OCI-LY1 (cell line): ENCODE data around the gene CCDC192.

Source experiments
- H2AFZ ChIP-seq: fragments of 200-600 bp; sonication (generic), shearing (Covaris generic); 2 replicates; pipeline ENCODE4 v1.6.0; 2014; ENCODE audit warnings: antibody characterized with exemption, mild to moderate bottlenecking, low read length
- H3F3A ChIP-seq: fragments of 200-600 bp; sonication (generic), shearing (Covaris generic); 2 replicates; pipeline ENCODE4 v1.6.0; 2014; ENCODE audit warnings: mild to moderate bottlenecking, antibody characterized with exemption, low read length, moderate library complexity; ENCODE audit not compliant: insufficient read depth
- H3K27ac ChIP-seq: fragments of 200-600 bp; sonication (generic); 2 replicates; pipeline ENCODE4 v1.5.1; 2014; ENCODE audit warnings: low read length, mixed run types, mild to moderate bottlenecking, low read depth; ENCODE audit not compliant: poor library complexity, severe bottlenecking
- H3K27me3 ChIP-seq: fragments of 200-600 bp; sonication (generic); 2 replicates; pipeline ENCODE4 v1.6.0; 2014; ENCODE audit warnings: antibody characterized with exemption, mild to moderate bottlenecking, low read length, moderate library complexity; ENCODE audit not compliant: insufficient read depth
- H3K36me3 ChIP-seq: fragments of 200-600 bp; sonication (generic); 2 replicates; pipeline ENCODE4 v1.6.1; 2014; ENCODE audit warnings: mild to moderate bottlenecking, antibody characterized with exemption, low read length, moderate library complexity, mixed read lengths; ENCODE audit not compliant: insufficient read depth
- H3K4me1 ChIP-seq: fragments of 200-600 bp; sonication (generic); 2 replicates; pipeline ENCODE4 v1.5.1; 2014; ENCODE audit warnings: mild to moderate bottlenecking, low read length, moderate library complexity; ENCODE audit not compliant: insufficient read depth, severe bottlenecking
- H3K4me2 ChIP-seq: fragments of 200-600 bp; sonication (generic), shearing (Covaris generic); 2 replicates; pipeline ENCODE4 v1.6.1; 2014; ENCODE audit warnings: low read length
- H3K4me3 ChIP-seq: fragments of 200-600 bp; sonication (generic); 2 replicates; pipeline ENCODE4 v1.5.1; 2014; ENCODE audit warnings: low read length, low read depth, mild to moderate bottlenecking, mixed read lengths; ENCODE audit not compliant: poor library complexity, severe bottlenecking
- H3K79me2 ChIP-seq: fragments of 200-600 bp; shearing (Covaris generic); 2 replicates; pipeline ENCODE4 v1.6.1; 2016; ENCODE audit warnings: mixed run types, low read length, mixed read lengths; ENCODE audit not compliant: insufficient read depth
- H3K9ac ChIP-seq: fragments of 200-600 bp; sonication (generic), shearing (Covaris generic); 2 replicates; pipeline ENCODE4 v1.6.1; 2014; ENCODE audit warnings: mild to moderate bottlenecking, low read length, mixed read lengths
- H3K9me2 ChIP-seq: fragments of 200-600 bp; sonication (generic), shearing (Covaris generic); 2 replicates; pipeline ENCODE4 v1.6.1; 2014; ENCODE audit warnings: low read depth, mild to moderate bottlenecking, low read length, mixed read lengths
- H3K9me3 ChIP-seq: fragments of 200-600 bp; shearing (Covaris generic); 2 replicates; pipeline ENCODE4 v1.6.1; 2014; ENCODE audit warnings: low read length, mixed read lengths
- H4K20me1 ChIP-seq: fragments of 200-600 bp; sonication (generic), shearing (Covaris generic); 2 replicates; pipeline ENCODE4 v1.6.0; 2016; ENCODE audit warnings: mild to moderate bottlenecking, low read length; ENCODE audit not compliant: insufficient read depth
- CTCF ChIP-seq: fragments of 200-600 bp; sonication (generic), shearing (Covaris generic); IDR thresholded peaks from 2 replicates; pipeline ENCODE4 v1.5.1; 2017; ENCODE audit warnings: mild to moderate bottlenecking, antibody characterized with exemption, low read length, moderate library complexity, mixed read lengths
- EZH2 ChIP-seq: fragments of 200-600 bp; sonication (generic), shearing (Covaris generic); IDR thresholded peaks from 2 replicates; pipeline ENCODE4 v1.8.0; 2017; ENCODE audit warnings: borderline replicate concordance, mixed run types, mild to moderate bottlenecking, antibody characterized with exemption, low read length, moderate library complexity, mixed read lengths

The CCDC192 gene

GRCh38 chr5:127975961-127976360 lies 272.8 kb downstream of the CCDC192 start:
- H3K36me3 ChIP-seq, result no peaks in the 10 kb centered on the region
- H2AFZ ChIP-seq, result no peak overlapping the region
- H3K9me2 ChIP-seq, result no peaks in the 10 kb centered on the region
- H3K79me2 ChIP-seq, result no peaks in the 10 kb centered on the region
- H3F3A ChIP-seq, result no peaks in the 10 kb centered on the region
- peaks cover 8% of the 10 kb centered on the region for H3K4me1 ChIP-seq
- no peaks in the 10 kb centered on the region for H4K20me1 ChIP-seq
- TF ChIP-seq EZH2 (no peak), CTCF (peak; percentile 28; the same call in 1 of the 2 replicates)
- H3K4me3 ChIP-seq, result peak overlapping the region; percentile 38
- H3K27me3 ChIP-seq, result no peaks in the 10 kb centered on the region
- peak overlapping the region; percentile 42; the same call in 1 of the 2 replicates for H3K4me2 ChIP-seq
- H3K9me3 ChIP-seq, result no peaks in the 10 kb centered on the region
- H3K27ac ChIP-seq, result no peak overlapping the region
- no peak overlapping the region for H3K9ac ChIP-seq

DNA sequence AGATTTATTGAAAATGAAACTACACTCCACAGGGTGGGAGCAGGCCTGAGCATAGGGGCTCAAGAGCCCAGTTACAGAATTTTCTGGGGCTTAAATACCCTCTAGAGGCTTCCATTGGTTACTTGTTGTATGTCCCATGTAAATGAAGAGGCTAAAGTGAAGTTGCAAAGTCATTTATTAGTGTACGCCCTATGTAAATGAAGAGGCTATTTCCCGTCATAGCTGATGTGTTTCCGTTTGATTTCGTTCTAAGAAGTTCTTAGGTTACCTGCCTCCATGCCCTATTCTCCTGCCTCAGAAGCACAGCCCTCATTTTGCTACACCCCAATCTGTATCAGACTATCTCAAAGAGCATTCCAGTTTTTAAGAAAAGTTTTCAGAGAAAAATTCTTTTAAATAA lies 273.3 kb downstream of the CCDC192 start:
- H3K4me2 ChIP-seq, result peak overlapping the region; percentile 42
- H3K9me2 ChIP-seq, result no peaks in the 10 kb centered on the region
- peak overlapping the region; percentile 38 for H3K4me3 ChIP-seq
- H3K36me3 ChIP-seq, result no peaks in the 10 kb centered on the region
- H3K27ac ChIP-seq, result no peak overlapping the region
- no peaks in the 10 kb centered on the region for H3F3A ChIP-seq
- H2AFZ ChIP-seq, result no peak overlapping the region
- no peak overlapping the region for H3K9ac ChIP-seq
- H3K9me3 ChIP-seq, result no peaks in the 10 kb centered on the region
- no peaks in the 10 kb centered on the region for H3K79me2 ChIP-seq
- TF ChIP-seq CTCF, result no peak
- no peak for TF ChIP-seq EZH2
- H3K4me1 ChIP-seq, result peaks cover 8% of the 10 kb centered on the region
- no peaks in the 10 kb centered on the region for H3K27me3 ChIP-seq
- no peaks in the 10 kb centered on the region for H4K20me1 ChIP-seq

DNA sequence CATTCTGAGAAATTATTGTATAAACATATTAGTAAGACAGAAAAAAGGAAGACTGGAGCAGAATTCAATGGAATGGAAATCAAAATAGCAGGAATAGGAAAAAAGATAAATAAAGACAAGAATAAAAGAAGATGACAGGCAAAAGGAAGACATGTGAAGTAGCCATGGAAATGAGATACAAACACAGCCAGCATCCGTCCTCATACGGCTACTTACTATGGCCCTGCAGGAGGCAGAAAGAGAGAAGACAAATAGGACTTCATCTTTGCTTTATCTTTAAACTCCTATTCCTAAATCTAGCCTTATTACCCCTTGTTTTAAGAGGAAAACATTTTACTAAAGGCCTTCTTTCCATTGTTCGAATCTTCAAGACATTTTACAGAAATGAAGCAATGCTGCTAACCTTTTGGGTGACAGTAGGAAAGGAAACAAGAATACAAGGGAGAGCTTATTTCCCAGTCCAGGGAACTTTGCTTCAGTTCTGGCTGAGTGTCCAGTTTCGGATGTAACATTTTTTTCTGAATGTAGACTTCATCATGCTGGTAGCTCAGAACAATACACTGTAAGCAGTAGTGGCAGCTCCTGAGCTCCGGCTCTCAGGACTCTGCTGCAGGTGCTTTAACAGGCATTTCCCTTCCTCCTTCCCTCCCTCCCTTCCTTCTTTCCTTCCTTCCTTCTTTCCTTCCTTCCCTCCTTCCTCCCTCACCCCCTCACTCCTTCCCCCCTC lies 274.0 kb downstream of the CCDC192 start:
- H3K9ac ChIP-seq, result no peak overlapping the region
- no peak overlapping the region for H2AFZ ChIP-seq
- H3F3A ChIP-seq, result no peaks in the 10 kb centered on the region
- H3K27ac ChIP-seq, result no peak overlapping the region
- H3K4me1 ChIP-seq, result peaks cover 8% of the 10 kb centered on the region
- no peaks in the 10 kb centered on the region for H3K27me3 ChIP-seq
- no peaks in the 10 kb centered on the region for H3K79me2 ChIP-seq
- TF ChIP-seq CTCF (no peak), EZH2 (no peak)
- H3K9me2 ChIP-seq, result no peaks in the 10 kb centered on the region
- H3K9me3 ChIP-seq, result no peaks in the 10 kb centered on the region
- peak overlapping the region; percentile 42; the same call in 1 of the 2 replicates for H3K4me2 ChIP-seq
- H4K20me1 ChIP-seq, result no peaks in the 10 kb centered on the region
- no peaks in the 10 kb centered on the region for H3K36me3 ChIP-seq
- H3K4me3 ChIP-seq, result no peak overlapping the region
